ENCODE measurements around the gene ALAD. TPM values are rescaled to one million over a fixed set of nuclear protein-coding genes. Genes with fewer than 3 reads are reported as not detected.
A peak's percentile ranks its signal among the peaks of the same experiment; 100 is the strongest.

ALAD gene
- polyA plus RNA-seq, 1 donor (not counting 4 experiments of a cell fraction or from before 2014, with no cell fraction given), result 9.3 TPM

DNA sequence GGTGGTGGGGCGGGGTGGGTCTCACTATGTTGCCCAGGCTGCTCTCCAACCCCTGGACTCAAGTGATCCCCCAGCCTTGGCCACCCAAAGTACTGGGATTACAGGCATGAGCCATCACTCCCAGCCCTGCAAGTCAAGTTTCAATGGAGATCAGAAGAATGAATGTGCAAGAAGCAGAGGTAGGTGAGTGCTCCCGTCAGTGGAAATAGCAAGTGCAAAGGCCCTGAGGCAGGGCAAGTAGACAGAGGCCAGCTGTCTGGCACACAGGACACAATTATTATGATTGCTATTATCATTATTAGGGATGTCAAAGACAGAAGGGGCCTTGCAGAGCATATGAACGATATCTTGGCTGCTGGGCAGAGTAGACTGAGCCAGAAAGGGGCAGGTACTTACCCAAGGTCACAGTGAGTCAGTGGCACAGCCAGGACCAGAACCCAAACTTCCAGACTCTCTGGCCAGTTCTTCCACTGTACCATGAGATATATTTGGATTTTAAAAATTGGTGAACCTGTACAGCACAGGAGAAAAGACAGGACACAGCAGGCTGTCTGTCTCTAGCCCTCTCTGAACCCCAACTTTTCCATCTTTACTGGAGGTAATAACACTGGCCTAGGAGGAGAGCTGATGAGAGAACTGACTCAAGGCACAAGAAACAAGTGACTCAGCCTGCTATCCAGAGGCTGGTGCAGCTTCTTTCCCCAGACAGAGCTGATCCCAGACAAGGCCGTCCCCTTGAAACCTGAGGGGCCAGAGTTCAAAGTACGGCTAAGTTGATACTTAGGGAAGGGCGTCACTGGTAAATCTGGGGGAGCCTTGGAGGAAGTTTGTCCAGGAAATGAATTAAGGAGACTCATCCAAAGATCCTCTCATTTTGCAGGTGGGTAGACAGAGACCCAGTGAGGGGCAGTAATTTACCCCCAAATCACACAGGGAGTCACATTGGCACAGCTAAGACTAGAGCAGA is 25.7 kb downstream of the ALAD start:
- H3K9me3 ChIP-seq (ENCODE audit: control insufficient read depth, low read depth, low read length), result no peaks in the 10 kb centered on the region
- peaks cover 10% of the 10 kb centered on the region for H3K4me1 ChIP-seq (ENCODE audit: control insufficient read depth, extremely low read depth, insufficient read depth, low read length)
- no peak overlapping the region for H3K27ac ChIP-seq (ENCODE audit: control insufficient read depth, insufficient read depth, low read length)
- H3K4me2 ChIP-seq (ENCODE audit: control insufficient read depth, extremely low read depth, insufficient read depth, low read depth, low read length), result peak overlapping the region; percentile 66
- peak overlapping the region in 1 of 3 experiments; percentile 82 for H3K4me3 ChIP-seq (ENCODE audit: control insufficient read depth in 2 of 3, extremely low read depth in 1 of 3, insufficient read depth in 2 of 3, low read depth in 1 of 3, low read length in 3 of 3)
- H2AFZ ChIP-seq (ENCODE audit: control insufficient read depth, low read length), result no peak overlapping the region
- no peaks in the 10 kb centered on the region for H3K27me3 ChIP-seq (ENCODE audit: control insufficient read depth, extremely low read depth, insufficient read depth, low read length)
- no peak overlapping the region for H3K9ac ChIP-seq (ENCODE audit: control insufficient read depth, extremely low read depth, insufficient read depth, low read length)
- H3K79me2 ChIP-seq (ENCODE audit: control insufficient read depth, insufficient read depth, low read length), result peaks cover 7% of the 10 kb centered on the region
- H3K9me1 ChIP-seq (ENCODE audit: control insufficient read depth, extremely low read depth, insufficient read depth, low read length), result peaks cover 3% of the 10 kb centered on the region
- DNase-seq (ENCODE audit: low read depth, low spot score) (no peak), FAIRE-seq (no peak)
- TF ChIP-seq, protein P1, sequence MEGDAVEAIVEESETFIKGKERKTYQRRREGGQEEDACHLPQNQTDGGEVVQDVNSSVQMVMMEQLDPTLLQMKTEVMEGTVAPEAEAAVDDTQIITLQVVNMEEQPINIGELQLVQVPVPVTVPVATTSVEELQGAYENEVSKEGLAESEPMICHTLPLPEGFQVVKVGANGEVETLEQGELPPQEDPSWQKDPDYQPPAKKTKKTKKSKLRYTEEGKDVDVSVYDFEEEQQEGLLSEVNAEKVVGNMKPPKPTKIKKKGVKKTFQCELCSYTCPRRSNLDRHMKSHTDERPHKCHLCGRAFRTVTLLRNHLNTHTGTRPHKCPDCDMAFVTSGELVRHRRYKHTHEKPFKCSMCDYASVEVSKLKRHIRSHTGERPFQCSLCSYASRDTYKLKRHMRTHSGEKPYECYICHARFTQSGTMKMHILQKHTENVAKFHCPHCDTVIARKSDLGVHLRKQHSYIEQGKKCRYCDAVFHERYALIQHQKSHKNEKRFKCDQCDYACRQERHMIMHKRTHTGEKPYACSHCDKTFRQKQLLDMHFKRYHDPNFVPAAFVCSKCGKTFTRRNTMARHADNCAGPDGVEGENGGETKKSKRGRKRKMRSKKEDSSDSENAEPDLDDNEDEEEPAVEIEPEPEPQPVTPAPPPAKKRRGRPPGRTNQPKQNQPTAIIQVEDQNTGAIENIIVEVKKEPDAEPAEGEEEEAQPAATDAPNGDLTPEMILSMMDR (optimal IDR thresholded peaks at IDR 0.05 in 1 of 3, IDR thresholded peaks at IDR 0.05 in 1 of 3, conservative IDR thresholded peaks at IDR 0.05 in 1 of 3; ENCODE audit: extremely low read depth in 1 of 3, insufficient read depth in 2 of 3, low read length in 3 of 3), result no peak
- no peak for TF ChIP-seq EZH2 (IDR thresholded peaks at IDR 0.05; ENCODE audit: low read length)
- peaks cover 14% of the 10 kb centered on the region in 2 experiments for H3K36me3 ChIP-seq (ENCODE audit: control insufficient read depth in 2 of 2, extremely low read depth in 1 of 2, insufficient read depth in 2 of 2, low read length in 2 of 2)
- dilution Hi-C loops (cut with MboI; ENCODE audit: extremely low pct_ligation_motif_present, low sequenced_read_pairs), result no loop called here
- no peaks in the 10 kb centered on the region for H4K20me1 ChIP-seq (ENCODE audit: control insufficient read depth, extremely low read depth, insufficient read depth, low read length)

DNA sequence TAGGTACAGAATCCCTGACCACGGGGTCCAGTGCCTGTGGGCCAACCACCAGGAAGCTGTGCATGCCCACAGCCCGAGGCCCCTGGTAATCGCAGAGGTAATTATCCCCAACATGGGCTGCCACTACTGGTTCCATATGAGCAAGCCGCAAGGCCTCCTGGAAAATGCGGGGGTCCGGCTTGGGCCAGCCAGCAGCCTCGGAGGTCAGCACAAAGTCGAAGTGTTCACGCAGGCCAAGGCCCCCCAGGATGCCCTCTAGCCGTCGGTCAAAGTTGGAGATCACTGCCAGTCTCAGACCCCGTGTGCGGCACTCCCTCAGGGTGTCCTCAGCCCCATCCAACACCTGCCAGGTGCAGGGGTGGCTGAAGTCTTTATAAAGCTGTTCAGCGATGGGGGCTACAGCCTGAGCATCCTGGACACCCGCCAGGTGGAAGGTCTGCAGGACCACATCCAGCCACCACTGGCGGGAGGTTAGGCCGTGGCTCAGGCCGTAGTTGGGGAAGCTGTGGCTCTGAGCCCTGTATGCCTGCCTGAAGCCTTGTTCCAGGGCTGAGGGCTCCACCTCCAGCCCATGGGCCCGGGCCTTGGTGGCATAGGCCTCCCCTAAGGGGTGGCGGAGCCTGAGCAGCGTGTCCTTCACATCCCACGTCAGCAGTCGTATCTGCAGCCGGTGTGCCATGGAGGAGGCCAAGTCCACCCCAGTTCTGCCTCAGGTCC is 27.2 kb downstream of the ALAD start:
- FAIRE-seq, result no peak
- TF ChIP-seq, protein P1 (optimal IDR thresholded peaks at IDR 0.05 in 1 of 3, IDR thresholded peaks at IDR 0.05 in 1 of 3, conservative IDR thresholded peaks at IDR 0.05 in 1 of 3; ENCODE audit: extremely low read depth in 1 of 3, insufficient read depth in 2 of 3, low read length in 3 of 3), result no peak
- no peak for TF ChIP-seq EZH2 (IDR thresholded peaks at IDR 0.05; ENCODE audit: low read length)

More for the DNA sequence above, 27.2 kb downstream of the ALAD start:
- H4K20me1 ChIP-seq (ENCODE audit: control insufficient read depth, extremely low read depth, insufficient read depth, low read length), result no peaks in the 10 kb centered on the region
- no peak overlapping the region for H3K9ac ChIP-seq (ENCODE audit: control insufficient read depth, extremely low read depth, insufficient read depth, low read length)
- H3K4me3 ChIP-seq (ENCODE audit: control insufficient read depth in 2 of 3, extremely low read depth in 1 of 3, insufficient read depth in 2 of 3, low read depth in 1 of 3, low read length in 3 of 3), result no peak overlapping the region
- dilution Hi-C loops (cut with MboI; ENCODE audit: extremely low pct_ligation_motif_present, low sequenced_read_pairs), result no loop called here
- peaks cover 14% of the 10 kb centered on the region in 2 experiments for H3K36me3 ChIP-seq (ENCODE audit: control insufficient read depth in 2 of 2, extremely low read depth in 1 of 2, insufficient read depth in 2 of 2, low read length in 2 of 2)
- H3K27ac ChIP-seq (ENCODE audit: control insufficient read depth, insufficient read depth, low read length), result no peak overlapping the region
- H2AFZ ChIP-seq (ENCODE audit: control insufficient read depth, low read length), result no peak overlapping the region
- H3K9me1 ChIP-seq (ENCODE audit: control insufficient read depth, extremely low read depth, insufficient read depth, low read length), result peaks cover 3% of the 10 kb centered on the region
- H3K4me2 ChIP-seq (ENCODE audit: control insufficient read depth, extremely low read depth, insufficient read depth, low read depth, low read length), result no peak overlapping the region
- peaks cover 7% of the 10 kb centered on the region for H3K79me2 ChIP-seq (ENCODE audit: control insufficient read depth, insufficient read depth, low read length)
- DNase-seq (ENCODE audit: low read depth, low spot score), result no peak
- H3K27me3 ChIP-seq (ENCODE audit: control insufficient read depth, extremely low read depth, insufficient read depth, low read length), result no peaks in the 10 kb centered on the region
- H3K4me1 ChIP-seq (ENCODE audit: control insufficient read depth, extremely low read depth, insufficient read depth, low read length), result peaks cover 10% of the 10 kb centered on the region
- no peaks in the 10 kb centered on the region for H3K9me3 ChIP-seq (ENCODE audit: control insufficient read depth, low read depth, low read length)
